ENCODE data around the gene OSBPL9. TPM values are rescaled to one million over a fixed set of nuclear protein-coding genes. Genes with fewer than 3 reads are reported as not detected.

OSBPL9 gene, protein sequence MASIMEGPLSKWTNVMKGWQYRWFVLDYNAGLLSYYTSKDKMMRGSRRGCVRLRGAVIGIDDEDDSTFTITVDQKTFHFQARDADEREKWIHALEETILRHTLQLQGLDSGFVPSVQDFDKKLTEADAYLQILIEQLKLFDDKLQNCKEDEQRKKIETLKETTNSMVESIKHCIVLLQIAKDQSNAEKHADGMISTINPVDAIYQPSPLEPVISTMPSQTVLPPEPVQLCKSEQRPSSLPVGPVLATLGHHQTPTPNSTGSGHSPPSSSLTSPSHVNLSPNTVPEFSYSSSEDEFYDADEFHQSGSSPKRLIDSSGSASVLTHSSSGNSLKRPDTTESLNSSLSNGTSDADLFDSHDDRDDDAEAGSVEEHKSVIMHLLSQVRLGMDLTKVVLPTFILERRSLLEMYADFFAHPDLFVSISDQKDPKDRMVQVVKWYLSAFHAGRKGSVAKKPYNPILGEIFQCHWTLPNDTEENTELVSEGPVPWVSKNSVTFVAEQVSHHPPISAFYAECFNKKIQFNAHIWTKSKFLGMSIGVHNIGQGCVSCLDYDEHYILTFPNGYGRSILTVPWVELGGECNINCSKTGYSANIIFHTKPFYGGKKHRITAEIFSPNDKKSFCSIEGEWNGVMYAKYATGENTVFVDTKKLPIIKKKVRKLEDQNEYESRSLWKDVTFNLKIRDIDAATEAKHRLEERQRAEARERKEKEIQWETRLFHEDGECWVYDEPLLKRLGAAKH
- total RNA-seq (10 to 100 TPM; 63.1 to 73.3 TPM), polyA plus RNA-seq (ENCODE audit: insufficient read length in 6 of 6) (100 to 1,000 TPM in 5 of 6 donors, 10 to 100 TPM in 1; 97.6 to 139 (median 121) TPM)
- long read RNA-seq, donor 1, partial matches to known transcripts: 6 of 9 reads
- long read RNA-seq, donor 1, other reads (novel, unspliced or antisense): 0 of 9 reads
- long read RNA-seq, donor 2, partial matches to known transcripts: 39 of 48 reads
- long read RNA-seq, donor 2, other reads (novel, unspliced or antisense): 0 of 48 reads
- long read RNA-seq, donor 3, transcript OSBPL9-203 (24 exons, 2,893 nt): major isoform, 5 of 10 reads
- long read RNA-seq, donor 3, partial matches to known transcripts: 0 of 10 reads
- long read RNA-seq, donor 3, other reads (novel, unspliced or antisense): 0 of 10 reads
- long read RNA-seq, donor 4, partial matches to known transcripts: 8 of 15 reads
- long read RNA-seq, donor 4, other reads (novel, unspliced or antisense): 4 of 15 reads
- long read RNA-seq, donor 5, partial matches to known transcripts: 135 of 145 reads
- long read RNA-seq, donor 5, other reads (novel, unspliced or antisense): 0 of 145 reads
- long read RNA-seq, donor 6, transcript OSBPL9-203 (24 exons, 2,893 nt): major isoform, 5 of 136 reads
- long read RNA-seq, donor 6, partial matches to known transcripts: 125 of 136 reads
- long read RNA-seq, donor 6, other reads (novel, unspliced or antisense): 0 of 136 reads
- long read RNA-seq, donor 7, partial matches to known transcripts: 5 of 11 reads
- long read RNA-seq, donor 7, other reads (novel, unspliced or antisense): 0 of 11 reads
- long read RNA-seq, donor 8, partial matches to known transcripts: 198 of 200 reads
- long read RNA-seq, donor 8, other reads (novel, unspliced or antisense): 0 of 200 reads
- long read RNA-seq, donor 9: 0 reads
- long read RNA-seq, donor 10, partial matches to known transcripts: 1 of 3 reads
- long read RNA-seq, donor 10, other reads (novel, unspliced or antisense): 1 of 3 reads
- long read RNA-seq, donor 11, partial matches to known transcripts: 237 of 243 reads
- long read RNA-seq, donor 11, other reads (novel, unspliced or antisense): 0 of 243 reads
- long read RNA-seq, donor 12, partial matches to known transcripts: 147 of 163 reads
- long read RNA-seq, donor 12, other reads (novel, unspliced or antisense): 8 of 163 reads

DNA sequence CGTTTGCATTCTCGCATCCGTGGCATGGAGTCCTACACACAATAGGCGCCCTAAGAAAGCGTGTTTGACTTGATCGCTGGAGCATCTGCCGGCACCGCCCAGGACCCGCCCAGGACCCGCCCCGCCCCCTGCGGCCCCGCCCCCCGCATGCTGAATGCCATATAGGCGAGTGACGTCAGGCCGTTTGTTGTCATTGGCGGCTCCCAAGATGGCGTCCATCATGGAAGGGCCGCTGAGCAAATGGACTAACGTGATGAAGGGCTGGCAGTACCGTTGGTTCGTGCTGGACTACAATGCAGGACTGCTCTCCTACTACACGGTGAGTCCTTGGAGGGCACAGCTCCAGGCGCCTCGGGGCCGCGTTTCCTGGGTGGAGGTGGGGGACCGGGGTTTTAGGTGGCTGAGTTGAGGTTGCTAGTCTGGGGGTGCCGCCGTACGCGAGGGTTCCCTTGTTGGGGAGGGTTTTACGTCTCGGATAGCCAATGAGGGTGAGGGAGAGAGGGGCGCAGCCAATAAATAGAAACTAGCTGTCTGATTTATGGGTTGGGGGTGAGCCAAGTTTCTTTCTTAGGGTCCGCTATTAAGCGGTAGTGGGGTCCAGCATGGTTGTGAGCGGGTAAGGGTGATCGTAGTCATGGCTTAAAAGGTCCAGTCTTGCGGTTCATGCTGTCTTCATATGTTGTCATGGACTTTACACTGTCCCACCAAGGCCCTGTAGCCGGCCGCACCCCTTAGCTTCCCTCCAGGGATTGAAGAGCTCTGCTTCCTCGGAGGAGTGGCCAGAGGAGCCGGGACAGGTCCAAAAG lies at the start of gene OSBPL9:
OSBPL9 (plus strand) TSS at position 190 of the 806 bp plus-strand sequence; CDS start at position 209, 19 bp downstream.
- DNase-seq (peak; percentile 90 to 93 (median 92)), ATAC-seq (peak; percentile 97)
- Histone ChIP-seq H3K36me3 (no peaks in the 10 kb centered on the region), H3K9me3 (no peaks in the 10 kb centered on the region), H3K27ac (peak within 1 kb of the TSS; percentile 61 to 83), H3K4me1 (peaks cover 18 to 57% of the 10 kb centered on the region in 2 donors), H3K4me3 (peak within 1 kb of the TSS; percentile 63 to 84), H3K27me3 (no peaks in the 10 kb centered on the region)
- intact Hi-C loops (cut with DNase I): no loop called here
- TF ChIP-seq, protein P1, sequence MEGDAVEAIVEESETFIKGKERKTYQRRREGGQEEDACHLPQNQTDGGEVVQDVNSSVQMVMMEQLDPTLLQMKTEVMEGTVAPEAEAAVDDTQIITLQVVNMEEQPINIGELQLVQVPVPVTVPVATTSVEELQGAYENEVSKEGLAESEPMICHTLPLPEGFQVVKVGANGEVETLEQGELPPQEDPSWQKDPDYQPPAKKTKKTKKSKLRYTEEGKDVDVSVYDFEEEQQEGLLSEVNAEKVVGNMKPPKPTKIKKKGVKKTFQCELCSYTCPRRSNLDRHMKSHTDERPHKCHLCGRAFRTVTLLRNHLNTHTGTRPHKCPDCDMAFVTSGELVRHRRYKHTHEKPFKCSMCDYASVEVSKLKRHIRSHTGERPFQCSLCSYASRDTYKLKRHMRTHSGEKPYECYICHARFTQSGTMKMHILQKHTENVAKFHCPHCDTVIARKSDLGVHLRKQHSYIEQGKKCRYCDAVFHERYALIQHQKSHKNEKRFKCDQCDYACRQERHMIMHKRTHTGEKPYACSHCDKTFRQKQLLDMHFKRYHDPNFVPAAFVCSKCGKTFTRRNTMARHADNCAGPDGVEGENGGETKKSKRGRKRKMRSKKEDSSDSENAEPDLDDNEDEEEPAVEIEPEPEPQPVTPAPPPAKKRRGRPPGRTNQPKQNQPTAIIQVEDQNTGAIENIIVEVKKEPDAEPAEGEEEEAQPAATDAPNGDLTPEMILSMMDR (IDR thresholded peaks at IDR 0.05): no peak

DNA sequence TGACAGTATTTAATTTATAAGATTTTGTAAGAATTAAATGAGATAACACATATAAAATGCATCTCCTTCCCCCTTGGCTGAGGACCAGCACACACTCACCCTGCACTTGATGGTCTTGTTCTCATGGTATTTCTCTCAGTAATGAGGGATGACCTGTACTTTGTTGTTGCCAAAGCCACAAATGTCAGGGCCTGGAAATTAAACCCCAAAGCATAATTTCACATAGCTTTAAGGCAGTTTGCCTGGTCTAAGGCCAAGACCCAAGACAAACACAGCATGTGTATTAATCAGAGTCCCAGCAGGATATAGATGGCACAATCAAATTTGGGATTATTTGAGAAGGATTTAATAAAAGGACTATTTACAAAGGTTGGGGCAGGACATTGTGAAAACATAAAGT lies 49.2 kb upstream of the OSBPL9 start:
- DNase-seq (no peak), ATAC-seq (no peak)
- Histone ChIP-seq H3K36me3 (no peaks in the 10 kb centered on the region), H3K27me3 (no peaks in the 10 kb centered on the region), H3K27ac (no peak overlapping the region), H3K9me3 (no peaks in the 10 kb centered on the region), H3K4me3 (no peak overlapping the region), H3K4me1 (peaks cover 18 to 36% of the 10 kb centered on the region in 2 donors)
- TF ChIP-seq, protein P1 (IDR thresholded peaks at IDR 0.05): no peak
- intact Hi-C loops (cut with DNase I): no loop called here

DNA sequence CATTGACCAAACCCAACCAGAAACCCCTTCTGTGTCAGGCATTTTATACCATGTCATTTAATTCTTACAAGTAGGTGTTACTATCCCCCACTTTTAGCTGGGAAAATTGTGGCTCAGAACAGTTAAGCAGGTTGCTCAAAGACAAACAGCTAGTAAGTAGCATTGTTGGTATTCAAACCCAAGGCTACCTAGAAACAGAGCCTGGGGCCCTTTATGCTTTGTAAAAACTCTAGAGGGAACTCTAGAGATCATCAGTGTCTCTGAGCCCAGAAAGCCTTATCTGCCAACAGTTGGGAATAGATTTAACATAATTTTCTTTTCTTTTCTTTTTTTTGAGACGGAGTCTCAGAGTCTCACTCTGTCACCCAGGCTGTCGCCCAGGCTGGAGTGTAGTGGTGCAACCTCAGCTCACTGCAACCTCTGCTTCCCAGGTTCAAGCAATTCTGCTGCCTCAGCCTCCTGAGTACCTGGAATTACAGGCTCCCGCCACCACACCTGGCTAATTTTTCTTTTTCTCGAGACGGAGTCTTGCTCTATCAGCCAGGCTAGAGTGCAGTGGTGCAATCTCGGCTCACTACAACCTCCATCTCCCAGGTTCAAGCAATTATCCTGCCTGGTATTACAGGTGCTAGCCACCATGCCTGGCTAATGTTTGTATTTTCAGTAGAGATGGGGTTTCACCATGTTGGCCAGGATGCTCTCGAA lies 48.5 kb upstream of the OSBPL9 start:
- intact Hi-C loops (cut with DNase I): no loop called here
- Histone ChIP-seq H3K4me1 (peaks cover 18 to 36% of the 10 kb centered on the region in 2 donors), H3K4me3 (no peak overlapping the region), H3K27me3 (no peaks in the 10 kb centered on the region), H3K27ac (no peak overlapping the region), H3K9me3 (no peaks in the 10 kb centered on the region), H3K36me3 (no peaks in the 10 kb centered on the region)
- TF ChIP-seq, protein P1 (IDR thresholded peaks at IDR 0.05): no peak
- no peak for ATAC-seq
- DNase-seq: no peak
